ENCODE data around the gene ARHGEF7.

GRCh38 chr13:111286162-111286561 is 171.1 kb downstream of the ARHGEF7 start:
- TF ChIP-seq CTCF (IDR thresholded peaks at IDR 0.05): no peak
- no peak for TF ChIP-seq POLR2A (IDR thresholded peaks at IDR 0.05)
